ENCODE measurements around the gene RAB6B.

RAB6B gene

GRCh38 chr3:133868186-133868585 is 27.5 kb downstream of the RAB6B start:
- no peak for ATAC-seq

GRCh38 chr3:133866141-133866540 is 29.5 kb downstream of the RAB6B start:
- TF ChIP-seq BACH2 (CRISPR knock-in tag; IDR thresholded peaks at IDR 0.05; ENCODE audit: borderline replicate concordance), result no peak
- TF ChIP-seq ZNF70 (CRISPR knock-in tag; IDR thresholded peaks at IDR 0.05), result no peak
- TF ChIP-seq POU6F1 (CRISPR knock-in tag; IDR thresholded peaks at IDR 0.05; ENCODE audit: borderline replicate concordance, low read depth), result no peak
- TF ChIP-seq CSRNP3 (CRISPR knock-in tag; IDR thresholded peaks at IDR 0.05), result no peak
- no peak for TF ChIP-seq ARNTL (CRISPR knock-in tag; IDR thresholded peaks at IDR 0.05; ENCODE audit: borderline replicate concordance, low read depth)
- no peak for TF ChIP-seq PPARA (CRISPR knock-in tag; IDR thresholded peaks at IDR 0.05; ENCODE audit: borderline replicate concordance)
- no peak for TF ChIP-seq TCF4 (CRISPR knock-in tag; IDR thresholded peaks at IDR 0.05; ENCODE audit: borderline replicate concordance)
- TF ChIP-seq GLIS3 (CRISPR knock-in tag; IDR thresholded peaks at IDR 0.05), result no peak
- TF ChIP-seq RARB (CRISPR knock-in tag; IDR thresholded peaks at IDR 0.05), result no peak
- TF ChIP-seq ZNF565 (CRISPR knock-in tag; conservative IDR thresholded peaks at IDR 0.05; ENCODE audit: low read depth), result no peak
- no peak for TF ChIP-seq PATZ1 (CRISPR knock-in tag; IDR thresholded peaks at IDR 0.05; ENCODE audit: borderline replicate concordance)
- TF ChIP-seq SNAI2 (CRISPR knock-in tag; IDR thresholded peaks at IDR 0.05), result no peak
- TF ChIP-seq CREB5 (CRISPR knock-in tag; IDR thresholded peaks at IDR 0.05; ENCODE audit: low read depth), result no peak
- no peak for TF ChIP-seq ESRRG (CRISPR knock-in tag; IDR thresholded peaks at IDR 0.05)
- no peak for TF ChIP-seq CSDC2 (CRISPR knock-in tag; IDR thresholded peaks at IDR 0.05)
- TF ChIP-seq ZFP30 (CRISPR knock-in tag; IDR thresholded peaks at IDR 0.05), result no peak
- TF ChIP-seq ISL1 (CRISPR knock-in tag; IDR thresholded peaks at IDR 0.05), result no peak
- no peak for ATAC-seq

More at GRCh38 chr3:133868186-133868585, 27.5 kb downstream of the RAB6B start:
- no peak for TF ChIP-seq ZNF8 (CRISPR knock-in tag; IDR thresholded peaks at IDR 0.05)
- TF ChIP-seq ZC3H10 (CRISPR knock-in tag; IDR thresholded peaks at IDR 0.05), result no peak
- no peak for TF ChIP-seq ISL1 (CRISPR knock-in tag; IDR thresholded peaks at IDR 0.05)
- TF ChIP-seq RARB (CRISPR knock-in tag; IDR thresholded peaks at IDR 0.05), result no peak
- no peak for TF ChIP-seq PPARA (CRISPR knock-in tag; IDR thresholded peaks at IDR 0.05; ENCODE audit: borderline replicate concordance)
- no peak for TF ChIP-seq PATZ1 (CRISPR knock-in tag; IDR thresholded peaks at IDR 0.05; ENCODE audit: borderline replicate concordance)
- TF ChIP-seq ESRRG (CRISPR knock-in tag; IDR thresholded peaks at IDR 0.05), result no peak
- TF ChIP-seq TCF4 (CRISPR knock-in tag; IDR thresholded peaks at IDR 0.05; ENCODE audit: borderline replicate concordance), result no peak
- TF ChIP-seq TOX (CRISPR knock-in tag; IDR thresholded peaks at IDR 0.05; ENCODE audit: borderline replicate concordance), result no peak
- no peak for TF ChIP-seq POU6F1 (CRISPR knock-in tag; IDR thresholded peaks at IDR 0.05; ENCODE audit: borderline replicate concordance, low read depth)
- no peak for TF ChIP-seq CSDC2 (CRISPR knock-in tag; IDR thresholded peaks at IDR 0.05)
- TF ChIP-seq BACH2 (CRISPR knock-in tag; IDR thresholded peaks at IDR 0.05; ENCODE audit: borderline replicate concordance), result no peak
- TF ChIP-seq OSR1 (CRISPR knock-in tag; IDR thresholded peaks at IDR 0.05), result no peak
- TF ChIP-seq ZFP30 (CRISPR knock-in tag; IDR thresholded peaks at IDR 0.05), result no peak
- TF ChIP-seq ZNF565 (CRISPR knock-in tag; conservative IDR thresholded peaks at IDR 0.05; ENCODE audit: low read depth), result no peak
- no peak for TF ChIP-seq ZFP3 (CRISPR knock-in tag; IDR thresholded peaks at IDR 0.05)
- TF ChIP-seq ZNF70 (CRISPR knock-in tag; IDR thresholded peaks at IDR 0.05), result no peak
- no peak for TF ChIP-seq SNAI2 (CRISPR knock-in tag; IDR thresholded peaks at IDR 0.05)

Data from SK-N-SH treated with all-trans-retinoic acid at 6 μM for 48 hours (cell line).